K562 (cell line): ENCODE results near the gene OR4S1. TPM values are rescaled to one million over a fixed set of nuclear protein-coding genes. Genes with fewer than 3 reads are reported as not detected.

Source experiments
- ATAC-seq: fragments of 200-7000 bp; cut with Tn5 transposase; 3 replicates; pipeline ENCODE4 v1.9.1; 2020; ENCODE audit warnings: moderate library complexity
- BruUV-seq: library from RNA; stranded (reverse); fragments of 400-500 nt; replicated peaks from 2 replicates; lab custom pipeline; 2021; lab: Mats Ljungman, UMichigan
- CTCF ChIA-PET: fragments of 300-600 bp; formaldehyde crosslinking; extraction: SDS; loops from one replicate; lab custom pipeline; 2021; ENCODE audit warnings: low intra/inter-chr PET ratio; lab: Yijun Ruan, JAX
- POLR2A ChIA-PET: fragments of 300-600, 350-650 bp; sonication (Branson Sonifier 250); formaldehyde crosslinking; extraction: SDS; loops from one replicate; lab custom pipeline; 2021; ENCODE audit warnings: antibody characterized with exemption, inconsistent platforms; lab: Yijun Ruan, JAX
- DNase-seq, 4 experiments: peaks; one replicate each; pipeline versions ENCODE4 v3.0.0 to v3.0.0-alpha.2; 2011 to 2018; ENCODE audit warnings: low spot score in 3 of 4, mixed read lengths in 3 of 4; ENCODE audit errors: extremely low read depth in 1 of 4
- FAIRE-seq: peaks from 2 replicates; lab custom pipeline; 2011; peaks lifted over from hg19 to GRCh38; lab: Jason Lieb, UNC
- H2AFZ ChIP-seq: 2 replicates; pipeline ENCODE4 v1.6.0; 2011; ENCODE audit warnings: low read depth, low read length, control low read depth, inconsistent platforms
- H3K27ac ChIP-seq: fragments of 200-600 bp; 3 replicates; pipeline ENCODE4 v1.8.0; 2011; ENCODE audit warnings: low read depth, mild to moderate bottlenecking, control low read depth, inconsistent platforms, low read length, moderate library complexity, mixed read lengths; ENCODE audit errors: extremely low read depth
- H3K27me3 ChIP-seq, 2 experiments: fragments of 300-600 bp in 1 of 2; 2 replicates in 1 of 2; 3 replicates in 1 of 2; pipeline versions ENCODE4 v1.6.0 to v1.8.0; 2011; ENCODE audit warnings: inconsistent platforms in 2 of 2, low read length in 2 of 2, mild to moderate bottlenecking in 1 of 2, mixed read lengths in 1 of 2, moderate library complexity in 1 of 2; ENCODE audit not compliant: control insufficient read depth in 2 of 2, insufficient read depth in 2 of 2
- H3K36me3 ChIP-seq: fragments of 300-600 bp; 3 replicates; pipeline ENCODE4 v1.8.0; 2011; ENCODE audit warnings: mild to moderate bottlenecking, low read length, inconsistent platforms; ENCODE audit not compliant: control insufficient read depth, insufficient read depth
- H3K4me1 ChIP-seq, 2 experiments: fragments of 200-600 bp in 1 of 2; replicated peaks in 1 of 2; 2 replicates in 1 of 2; 3 replicates in 1 of 2; pipeline versions ENCODE4 v1.5.1 to v1.8.0; 2011; ENCODE audit warnings: inconsistent platforms in 2 of 2, low read length in 2 of 2, mild to moderate bottlenecking in 1 of 2, mixed read lengths in 1 of 2, moderate library complexity in 1 of 2; ENCODE audit not compliant: control insufficient read depth in 2 of 2, insufficient read depth in 2 of 2
- H3K4me2 ChIP-seq: 2 replicates; pipeline ENCODE4 v1.6.1; 2011; ENCODE audit warnings: low read length, control low read depth, inconsistent platforms, mixed read lengths; ENCODE audit not compliant: insufficient read depth
- H3K4me3 ChIP-seq: fragments of 200-600 bp; sonication (generic), shearing (Covaris generic); 2 replicates; pipeline ENCODE4 v1.5.1; 2016; ENCODE audit warnings: control low read depth, inconsistent platforms
- H3K79me2 ChIP-seq: fragments of 200-600 bp; 3 replicates; pipeline ENCODE4 v1.8.0; 2011; ENCODE audit warnings: low read length, inconsistent platforms; ENCODE audit not compliant: control insufficient read depth, insufficient read depth
- H3K9ac ChIP-seq, 2 experiments: 2 replicates each; pipeline versions ENCODE4 v1.6.0 to v1.6.1; 2011; ENCODE audit warnings: low read depth in 2 of 2, low read length in 2 of 2, control low read depth in 1 of 2, inconsistent platforms in 1 of 2, mild to moderate bottlenecking in 1 of 2, mixed read lengths in 1 of 2; ENCODE audit not compliant: insufficient read depth in 1 of 2
- H3K9me1 ChIP-seq: one replicate; pipeline ENCODE4 v1.6.0; 2011; ENCODE audit warnings: inconsistent platforms, mild to moderate bottlenecking, low read length, moderate library complexity; ENCODE audit not compliant: control insufficient read depth, insufficient read depth
- H3K9me3 ChIP-seq: replicated peaks from 2 replicates; pipeline ENCODE4 v1.5.1; 2011; ENCODE audit warnings: low read depth, low read length, inconsistent platforms; ENCODE audit not compliant: control insufficient read depth, insufficient read depth
- H4K20me1 ChIP-seq: replicated peaks from 2 replicates; pipeline ENCODE4 v1.6.1; 2011; ENCODE audit warnings: low read length, inconsistent platforms, mixed read lengths; ENCODE audit not compliant: control insufficient read depth, insufficient read depth
- ATF1 ChIP-seq, 2 experiments: fragments of 450-650 bp in 1 of 2; IDR thresholded peaks; 2 replicates each; pipeline ENCODE4 v1.6.1; 2016; ENCODE audit warnings: missing compliant biosample characterization in 1 of 2, missing genetic modification characterization in 1 of 2
- CBX2 ChIP-seq: fragments of 200-600 bp; sonication (generic); IDR thresholded peaks from one replicate; pipeline ENCODE4 v1.6.1; 2012; ENCODE audit warnings: mild to moderate bottlenecking, low read length, inconsistent platforms; ENCODE audit not compliant: insufficient read depth, poor library complexity, severe bottlenecking
- CTCF ChIP-seq, 3 experiments: IDR thresholded peaks in 2 of 3; conservative IDR thresholded peaks in 1 of 3; 2 replicates each; pipeline ENCODE4 v1.5.1; 2011 to 2012; ENCODE audit warnings: low read length in 3 of 3, mild to moderate bottlenecking in 3 of 3, control low read depth in 2 of 3, improper control_type of control experiment in 1 of 3, inconsistent platforms in 1 of 3, low read depth in 1 of 3, mixed read lengths in 1 of 3, moderate library complexity in 1 of 3; ENCODE audit not compliant: insufficient read depth in 2 of 3
- DEAF1 ChIP-seq: fragments of 450-650 bp; formaldehyde crosslinking; IDR thresholded peaks from 2 replicates; pipeline ENCODE4 v1.4.0; 2020; ENCODE audit warnings: mild to moderate bottlenecking, moderate library complexity
- IFI16 ChIP-seq: fragments of 250-450 bp; sonication (Bioruptor Pico); IDR thresholded peaks from 2 replicates; pipeline ENCODE4 v2.1.2; 2022; ENCODE audit warnings: mild to moderate bottlenecking, inconsistent platforms
- MAFG ChIP-seq: fragments of 450-650 bp; conservative IDR thresholded peaks from 2 replicates; pipeline ENCODE4 v1.6.1; 2016; ENCODE audit warnings: missing genetic modification characterization, missing compliant biosample characterization
- MTA1 ChIP-seq: fragments of 450-650 bp; IDR thresholded peaks from 2 replicates; pipeline ENCODE4 v1.6.1; 2017; ENCODE audit warnings: borderline replicate concordance
- RAD21 ChIP-seq, 2 experiments: fragments of 250-450 bp in 1 of 2; fragments of 450-650 bp in 1 of 2; sonication (Bioruptor Pico) in 1 of 2; formaldehyde crosslinking in 1 of 2; IDR thresholded peaks in 1 of 2; conservative IDR thresholded peaks in 1 of 2; 2 replicates each; pipeline versions ENCODE4 v1.4.0 to v1.8.0; 2020 to 2022; ENCODE audit warnings: mild to moderate bottlenecking in 2 of 2, moderate library complexity in 1 of 2
- SETDB1 ChIP-seq: IDR thresholded peaks from one replicate; pipeline ENCODE4 v1.6.1; 2012; ENCODE audit warnings: low read length, control low read depth, inconsistent platforms
- SMC3 ChIP-seq: conservative IDR thresholded peaks from 2 replicates; pipeline ENCODE4 v1.6.1; 2011; ENCODE audit warnings: low read depth, low read length, improper control_type of control experiment; ENCODE audit not compliant: insufficient read depth
- STAT5B ChIP-seq: fragments of 250-450 bp; sonication (Bioruptor Pico); IDR thresholded peaks from 2 replicates; pipeline ENCODE4 v1.8.0; 2021; ENCODE audit warnings: mild to moderate bottlenecking, inconsistent platforms
- TCF7 ChIP-seq: sonication (generic); IDR thresholded peaks from 2 replicates; pipeline ENCODE4 v1.6.1; 2016; ENCODE audit warnings: antibody characterized with exemption, borderline replicate concordance
- TFAP4 ChIP-seq: sonication (generic); formaldehyde crosslinking; IDR thresholded peaks from 2 replicates; pipeline ENCODE4 v1.8.0; 2022; ENCODE audit warnings: missing genetic modification reagents, mild to moderate bottlenecking, moderate library complexity, borderline replicate concordance
- WGBS: fragments of 100-300 bp; shearing (Covaris generic); methylation state at CpG from one replicate; pipeline ENCODE4 v1.1.6; 2016; ENCODE audit warnings: low coverage, mixed read lengths; ENCODE audit not compliant: insufficient coverage; ENCODE audit errors: missing lambda C conversion rate; 5-methylcytosine and 5-hydroxymethylcytosine counted together
- in situ Hi-C: fragments of 300-500 bp; cut with MboI; formaldehyde crosslinking; loops from 4 replicates; pipeline ENCODE4 v1.15.0; 2018; ENCODE audit warnings: inconsistent platforms, mixed read lengths
- intact Hi-C: fragments of 100-400 bp; cut with micrococcal nuclease; formaldehyde crosslinking; loops from 2 replicates; pipeline ENCODE4 v1.14.2; 2022
- polyA plus RNA-seq, 8 experiments: library from polyadenylated mRNA; depleted of rRNA in 4 of 8; stranded (reverse) in 5 of 8; unstranded in 3 of 8; fragments of >200 nt; fragmentation: Nextera tagmentation in 2 of 8; fragmentation: Illumina TruSeq in 1 of 8; extraction: Ambion mirVana in 2 of 8; extraction: Trizol in 1 of 8; gene quantifications; 2 replicates each; pipeline versions ENCODE4 v1.2.1 to v1.2.3, GENCODE V29; 2011 to 2014; ENCODE audit warnings: inconsistent platforms in 1 of 8, missing spikeins in 1 of 8
- total RNA-seq, 7 experiments: library from RNA; depleted of rRNA in 6 of 7; stranded (reverse); fragments of >200 nt in 6 of 7; fragmentation: Illumina TruSeq in 2 of 7; extraction: Trizol in 2 of 7; gene quantifications; 2 replicates each; pipeline versions ENCODE4 v1.2.1 to v1.2.3, GENCODE V29; 2011 to 2021; ENCODE audit warnings: low replicate concordance in 1 of 7

OR4S1 gene
- total and polyA plus RNA-seq, 9 of the 15 experiments (the other 6 are each of a cell fraction or from before 2014, with no cell fraction given), result not detected

GRCh38 chr11:48307760-48308386, 1.9 kb downstream of the OR4S1 start:
- H2AFZ ChIP-seq, result no peak overlapping the region
- ChIA-PET CTCF (no interaction called here), POLR2A (no interaction called here)
- DNase-seq (peak; percentile 36 to 65 (median 48)), FAIRE-seq (peak; percentile 86), ATAC-seq (peak; percentile 83)
- no peak overlapping the region for H3K9ac ChIP-seq
- H4K20me1 ChIP-seq, result no peaks in the 10 kb centered on the region
- no peak overlapping the region for H3K4me3 ChIP-seq
- H3K27ac ChIP-seq, result no peak overlapping the region
- in situ Hi-C loops (no loop called here), intact Hi-C loops (loop anchor here (2.0 to 10.0 kb wide), 2 partner anchors 135 to 1687 kb away; no protein-coding TSS in a partner anchor)
- no peaks in the 10 kb centered on the region for H3K4me1 ChIP-seq
- WGBS, result 4% methylated on average over 5 of the region's 5 CpGs
- BruUV-seq, result no TSS peak
- H3K27me3 ChIP-seq, result no peaks in the 10 kb centered on the region
- H3K4me2 ChIP-seq, result no peak overlapping the region
- H3K79me2 ChIP-seq, result no peaks in the 10 kb centered on the region
- no peaks in the 10 kb centered on the region for H3K9me1 ChIP-seq
- H3K9me3 ChIP-seq, result no peaks in the 10 kb centered on the region
- no peaks in the 10 kb centered on the region for H3K36me3 ChIP-seq
- TF ChIP-seq CTCF (IDR thresholded peaks at IDR 0.05 in 2 of 3, conservative IDR thresholded peaks at IDR 0.05 in 1 of 3; ENCODE audit: insufficient read depth in 2 of 3, low read depth in 1 of 3, low read length in 3 of 3), result peak; percentile 70 to 78 (median 72)
- TF ChIP-seq TCF7, result no peak
- TF ChIP-seq SMC3, result peak; percentile 69
- TF ChIP-seq MAFG (tag), result no peak
- TF ChIP-seq ATF1 (CRISPR knock-in tag; IDR thresholded peaks at IDR 0.05), result no peak
- TF ChIP-seq ATF1 (tag; IDR thresholded peaks at IDR 0.05), result no peak
- TF ChIP-seq CBX2, result no peak
- no peak for TF ChIP-seq MTA1
- TF ChIP-seq IFI16 (CRISPR knock-in tag), result no peak
- 0 out of 2 replicates have a peak, but pooled peaks have one; percentile 18 for TF ChIP-seq DEAF1 (CRISPR knock-in tag)
- TF ChIP-seq STAT5B, result no peak
- TF ChIP-seq RAD21 (CRISPR knock-in tag; conservative IDR thresholded peaks at IDR 0.05 in 1 of 2, IDR thresholded peaks at IDR 0.05 in 1 of 2), result peak; percentile 66 to 81
- no peak for TF ChIP-seq SETDB1
- TF ChIP-seq TFAP4, result peak; percentile 37; the same call in 1 of the 2 replicates
